ENCODE data around the gene ERICH4. TPM values are rescaled to one million over a fixed set of nuclear protein-coding genes. Genes with fewer than 3 reads are reported as not detected.

ERICH4 gene
- total RNA-seq, 4 donors from 2014 or later, result not detected

GRCh38 chr19:41409288-41409687 lies 33.7 kb upstream of the ERICH4 start:
- no peak for DNase-seq (ENCODE audit: low spot score)
- no peak for TF ChIP-seq CTCF (IDR thresholded peaks at IDR 0.05)
- no peak for ATAC-seq (ENCODE audit: low FRiP score)

GRCh38 chr19:41410336-41411054 lies 32.5 kb upstream of the ERICH4 start:
- TF ChIP-seq CTCF (IDR thresholded peaks at IDR 0.05), result no peak
- no peak for ATAC-seq (ENCODE audit: low FRiP score)
- no peak for DNase-seq (ENCODE audit: low spot score)

GRCh38 chr19:41411100-41411967 lies 31.6 kb upstream of the ERICH4 start:
- DNase-seq (ENCODE audit: low spot score), result no peak

GRCh38 chr19:41411968-41412265 lies 31.0 kb upstream of the ERICH4 start:
- no peak for DNase-seq (ENCODE audit: low spot score)
- TF ChIP-seq CTCF (IDR thresholded peaks at IDR 0.05), result no peak
- no peak for ATAC-seq (ENCODE audit: low FRiP score)

More at GRCh38 chr19:41411100-41411967, 31.6 kb upstream of the ERICH4 start:
- ATAC-seq (ENCODE audit: low FRiP score), result no peak
- TF ChIP-seq CTCF (IDR thresholded peaks at IDR 0.05), result no peak

GRCh38 chr19:41412953-41413352 lies 30.0 kb upstream of the ERICH4 start:
- DNase-seq (ENCODE audit: low spot score) (no peak), ATAC-seq (ENCODE audit: low FRiP score) (no peak)
- no peak for TF ChIP-seq CTCF (IDR thresholded peaks at IDR 0.05)

GRCh38 chr19:41413947-41414346 lies 29.0 kb upstream of the ERICH4 start:
- DNase-seq (ENCODE audit: low spot score), result no peak
- no peak for TF ChIP-seq CTCF (IDR thresholded peaks at IDR 0.05)
- ATAC-seq (ENCODE audit: low FRiP score), result no peak
